ENCODE results near the gene CD59. TPM values are rescaled to one million over a fixed set of nuclear protein-coding genes. Genes with fewer than 3 reads are reported as not detected.

Gene CD59
- total RNA-seq, 3 donors from 2014 or later = 296 to 563 (median 375) TPM

DNA sequence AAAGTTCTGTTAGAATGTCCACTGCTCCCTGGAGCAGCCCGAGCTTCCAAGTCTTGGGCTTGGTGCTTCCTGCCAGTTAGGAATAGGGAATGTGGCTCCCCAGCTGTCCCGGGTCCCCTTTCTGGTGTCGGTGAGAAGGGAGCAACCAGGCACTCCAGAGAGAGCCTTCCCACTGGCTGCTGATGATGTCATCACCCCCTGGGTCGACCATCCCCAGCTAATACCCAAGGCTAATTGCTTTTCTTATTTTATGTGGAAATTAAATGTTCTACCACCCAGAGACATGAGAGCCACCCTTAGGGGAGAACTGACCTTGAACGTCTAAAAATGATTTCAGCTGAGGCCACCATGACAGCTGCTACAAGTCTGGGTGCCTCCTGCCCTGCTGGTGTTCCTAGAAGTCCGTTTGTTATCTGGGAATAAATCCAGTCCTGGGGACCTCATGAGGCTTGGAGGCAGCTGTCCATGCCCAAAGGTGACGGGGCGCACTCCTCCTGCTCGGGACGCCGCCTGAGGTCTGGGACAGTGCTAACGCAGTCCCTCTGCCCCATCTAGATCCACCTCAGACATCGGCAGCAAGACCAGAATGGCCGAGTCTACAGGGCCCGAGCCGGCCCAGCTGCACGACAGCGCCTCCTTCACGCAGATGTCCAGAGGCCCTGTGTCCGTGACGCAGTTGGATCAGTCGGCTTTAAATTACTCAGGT is 77.9 kb downstream of the CD59 start:
- Histone ChIP-seq H3K27ac (no peak overlapping the region), H3K27me3 (no peaks in the 10 kb centered on the region), H3K4me1 (no peaks in the 10 kb centered on the region), H3K4me3 (no peak overlapping the region), H3K9me3 (no peaks in the 10 kb centered on the region), H3K36me3 (no peaks in the 10 kb centered on the region)
- intact Hi-C loops (cut with DNase I; ENCODE audit: low total_unique reads) = no loop called here
- TF ChIP-seq POLR2AphosphoS5 (IDR thresholded peaks at IDR 0.05) (no peak), CTCF (IDR thresholded peaks at IDR 0.05) (no peak), POLR2A (IDR thresholded peaks at IDR 0.05) (no peak)
- no peak for DNase-seq (ENCODE audit: low spot score in 2 of 2)

GRCh38 chr11:33657757-33658156 is 78.5 kb downstream of the CD59 start:
- H3K9me3 ChIP-seq = no peaks in the 10 kb centered on the region
- no peak for DNase-seq (ENCODE audit: low spot score in 2 of 2)
- no peaks in the 10 kb centered on the region for H3K36me3 ChIP-seq
- H3K27ac ChIP-seq = no peak overlapping the region
- H3K27me3 ChIP-seq = no peaks in the 10 kb centered on the region
- TF ChIP-seq POLR2A (IDR thresholded peaks at IDR 0.05) = no peak
- TF ChIP-seq CTCF (IDR thresholded peaks at IDR 0.05) = no peak
- no peak for TF ChIP-seq POLR2AphosphoS5 (IDR thresholded peaks at IDR 0.05)
- intact Hi-C loops (cut with DNase I; ENCODE audit: low total_unique reads) = no loop called here
- no peaks in the 10 kb centered on the region for H3K4me1 ChIP-seq
- no peak overlapping the region for H3K4me3 ChIP-seq

GRCh38 chr11:33656768-33657167 is 79.5 kb downstream of the CD59 start:
- no peaks in the 10 kb centered on the region for H3K36me3 ChIP-seq
- H3K27ac ChIP-seq = no peak overlapping the region
- intact Hi-C loops (cut with DNase I; ENCODE audit: low total_unique reads) = no loop called here
- no peak for TF ChIP-seq POLR2AphosphoS5 (IDR thresholded peaks at IDR 0.05)
- TF ChIP-seq POLR2A (IDR thresholded peaks at IDR 0.05) = no peak
- TF ChIP-seq CTCF (IDR thresholded peaks at IDR 0.05) = no peak
- no peaks in the 10 kb centered on the region for H3K27me3 ChIP-seq
- H3K9me3 ChIP-seq = no peaks in the 10 kb centered on the region
- H3K4me1 ChIP-seq = no peaks in the 10 kb centered on the region
- H3K4me3 ChIP-seq = no peak overlapping the region
- DNase-seq (ENCODE audit: low spot score in 2 of 2) = no peak

GRCh38 chr11:33655842-33656600 is 80.2 kb downstream of the CD59 start:
- DNase-seq (ENCODE audit: low spot score in 2 of 2) = no peak
- no peaks in the 10 kb centered on the region for H3K27me3 ChIP-seq
- no peaks in the 10 kb centered on the region for H3K9me3 ChIP-seq
- H3K36me3 ChIP-seq = no peaks in the 10 kb centered on the region
- no peak overlapping the region for H3K27ac ChIP-seq
- TF ChIP-seq CTCF (IDR thresholded peaks at IDR 0.05) = no peak
- TF ChIP-seq POLR2AphosphoS5 (IDR thresholded peaks at IDR 0.05) = no peak
- no peak overlapping the region for H3K4me3 ChIP-seq
- intact Hi-C loops (cut with DNase I; ENCODE audit: low total_unique reads) = no loop called here
- no peaks in the 10 kb centered on the region for H3K4me1 ChIP-seq

GRCh38 chr11:33654594-33654993 is 81.6 kb downstream of the CD59 start:
- intact Hi-C loops (cut with DNase I; ENCODE audit: low total_unique reads) = no loop called here
- Histone ChIP-seq H3K36me3 (no peaks in the 10 kb centered on the region), H3K27ac (no peak overlapping the region), H3K4me1 (no peaks in the 10 kb centered on the region), H3K9me3 (no peaks in the 10 kb centered on the region), H3K4me3 (no peak overlapping the region), H3K27me3 (no peaks in the 10 kb centered on the region)
- TF ChIP-seq CTCF (IDR thresholded peaks at IDR 0.05) = no peak
- TF ChIP-seq POLR2AphosphoS5 (IDR thresholded peaks at IDR 0.05) = no peak
- no peak for TF ChIP-seq POLR2A (IDR thresholded peaks at IDR 0.05)
- DNase-seq (ENCODE audit: low spot score in 2 of 2) = no peak
